Aorta (tissue), 5 donors: Measurements from ENCODE around the gene PHKA1. TPM values are rescaled to one million over a fixed set of nuclear protein-coding genes. Genes with fewer than 3 reads are reported as not detected.

Source experiments
- ATAC-seq: fragments of 200-7000 bp; cut with Tn5 transposase; one replicate; pipeline ENCODE4 v1.9.1; 2022; ENCODE audit warnings: moderate library complexity; ENCODE audit not compliant: low FRiP score
- DNase-seq, 2 donors: peaks; one replicate each; pipeline ENCODE4 v3.0.0-alpha.2; 2020
- H3K27ac ChIP-seq, 2 donors: one replicate each; pipeline ENCODE4 v1.5.1; 2013; ENCODE audit warnings: low read length in 2 of 2, mild to moderate bottlenecking in 2 of 2, moderate library complexity in 2 of 2, control low read depth in 1 of 2, inconsistent platforms in 1 of 2, low read depth in 1 of 2
- H3K27me3 ChIP-seq, 2 donors: one replicate each; pipeline ENCODE4 v1.6.1; 2013; ENCODE audit warnings: control low read depth in 1 of 2, low read length in 1 of 2, mild to moderate bottlenecking in 1 of 2, moderate library complexity in 1 of 2; ENCODE audit not compliant: insufficient read depth in 2 of 2, control insufficient read depth in 1 of 2
- H3K36me3 ChIP-seq, 2 donors: one replicate each; pipeline ENCODE4 v1.6.1; 2013; ENCODE audit warnings: control low read depth in 1 of 2, low read length in 1 of 2, mild to moderate bottlenecking in 1 of 2; ENCODE audit not compliant: insufficient read depth in 2 of 2, control insufficient read depth in 1 of 2
- H3K4me1 ChIP-seq, 2 donors: one replicate each; pipeline ENCODE4 v1.6.1; 2013; ENCODE audit warnings: low read length in 2 of 2, control low read depth in 1 of 2, mild to moderate bottlenecking in 1 of 2, moderate library complexity in 1 of 2; ENCODE audit not compliant: insufficient read depth in 2 of 2, control insufficient read depth in 1 of 2
- H3K4me3 ChIP-seq, 2 donors: one replicate each; pipeline ENCODE4 v1.5.1; 2013; ENCODE audit warnings: low read length in 2 of 2, control low read depth in 1 of 2, mild to moderate bottlenecking in 1 of 2
- H3K9me3 ChIP-seq: one replicate; pipeline ENCODE4 v1.6.1; 2013; ENCODE audit warnings: mild to moderate bottlenecking, low read length; ENCODE audit not compliant: control insufficient read depth
- WGBS, 2 donors: extraction: QIAGEN DNeasy Blood & Tissue Kit; methylation state at CpG; one replicate each; pipeline ENCODE4 v1.1.7; 2013; 5-methylcytosine and 5-hydroxymethylcytosine counted together
- intact Hi-C, 2 donors: fragments of 100-400 bp; cut with DNase I; formaldehyde crosslinking; loops; one replicate each; pipeline versions ENCODE4 v1.14.2 to v1.15.0; 2022
- polyA plus RNA-seq, 2 donors: library from polyadenylated mRNA; stranded (reverse); fragments of 200-250 nt; gene quantifications; one replicate each; pipeline ENCODE4 v1.2.3, GENCODE V29; 2013
- total RNA-seq, 2 donors: library from RNA; stranded (reverse); fragmentation: NEBNext Ultra II Directional; extraction: Animal tissue kit (Norgen Biotek cat#: 25700); gene quantifications; one replicate each; pipeline ENCODE4 v1.2.1, GENCODE V29; 2021
- donor health status: healthy with polysubstance abuse.
- donor health status: Bipolar disorder and iron deficiency.
- donor health status: DM: no; HTN: no; CAD: no.
- donor health status: DM: no; HTN: no; CAD: no.
- donor health status: DM: yes; HTN: yes; CAD: no.

PHKA1 gene
- total and polyA plus RNA-seq, 4 donors = 3.0 to 10.6 (median 9.2) TPM

DNA sequence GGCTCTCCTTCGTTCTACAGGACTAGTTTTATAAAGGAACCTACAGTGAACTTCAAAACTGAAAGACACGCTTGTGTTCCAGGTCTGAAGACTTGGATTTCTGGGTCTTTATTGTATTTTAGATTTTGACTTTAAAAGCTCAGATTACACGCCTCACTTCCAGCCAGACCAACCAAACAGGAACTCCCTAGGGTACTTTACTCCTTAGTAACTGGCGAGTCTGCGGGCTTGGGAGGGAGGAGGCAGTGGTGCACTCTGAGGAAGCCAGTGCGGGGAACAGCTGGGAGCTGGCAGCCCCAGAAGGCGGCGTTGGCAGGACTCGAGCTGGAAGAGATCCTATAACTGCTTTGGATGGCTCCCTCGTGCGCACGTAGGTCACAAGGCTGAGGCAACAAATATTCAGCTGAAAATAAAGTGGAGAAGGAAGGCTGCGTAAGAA, 391 bp upstream of the PHKA1 start:
- peak; percentile 87 for ATAC-seq
- Histone ChIP-seq H3K27me3 (no peaks in the 10 kb centered on the region), H3K4me1 (no peaks in the 10 kb centered on the region), H3K27ac (peak overlapping the region; percentile 25 to 81), H3K9me3 (no peaks in the 10 kb centered on the region), H3K36me3 (no peaks in the 10 kb centered on the region), H3K4me3 (peak overlapping the region; percentile 27 to 52)
- intact Hi-C loops = no loop called here
- WGBS, 2 donors = 0 to 29% methylated on average over 13 of the region's 13 CpGs
- peak; percentile 83 to 86 for DNase-seq

DNA sequence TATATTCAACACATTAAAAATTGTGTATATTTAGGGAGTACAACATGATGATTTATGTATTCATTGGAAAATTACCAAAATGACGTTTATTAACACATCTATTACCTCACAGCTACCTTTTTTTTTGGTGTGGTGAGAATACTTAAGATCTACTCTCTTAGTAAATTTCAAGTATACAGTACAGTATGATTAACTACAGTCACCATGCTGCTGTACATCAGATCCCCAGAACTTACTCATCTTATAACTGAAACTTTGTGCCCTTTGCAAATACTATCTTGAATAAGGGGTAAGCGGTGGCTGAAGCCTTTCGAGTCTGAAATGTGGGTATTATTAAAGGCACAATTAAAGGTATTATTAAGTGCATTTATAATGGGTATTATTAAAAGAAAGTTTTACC, 976 bp downstream of the PHKA1 start:
- 13 to 31% methylated on average over 3 of the region's 3 CpGs for WGBS, 2 donors
- intact Hi-C loops = no loop called here
- ATAC-seq = no peak

DNA sequence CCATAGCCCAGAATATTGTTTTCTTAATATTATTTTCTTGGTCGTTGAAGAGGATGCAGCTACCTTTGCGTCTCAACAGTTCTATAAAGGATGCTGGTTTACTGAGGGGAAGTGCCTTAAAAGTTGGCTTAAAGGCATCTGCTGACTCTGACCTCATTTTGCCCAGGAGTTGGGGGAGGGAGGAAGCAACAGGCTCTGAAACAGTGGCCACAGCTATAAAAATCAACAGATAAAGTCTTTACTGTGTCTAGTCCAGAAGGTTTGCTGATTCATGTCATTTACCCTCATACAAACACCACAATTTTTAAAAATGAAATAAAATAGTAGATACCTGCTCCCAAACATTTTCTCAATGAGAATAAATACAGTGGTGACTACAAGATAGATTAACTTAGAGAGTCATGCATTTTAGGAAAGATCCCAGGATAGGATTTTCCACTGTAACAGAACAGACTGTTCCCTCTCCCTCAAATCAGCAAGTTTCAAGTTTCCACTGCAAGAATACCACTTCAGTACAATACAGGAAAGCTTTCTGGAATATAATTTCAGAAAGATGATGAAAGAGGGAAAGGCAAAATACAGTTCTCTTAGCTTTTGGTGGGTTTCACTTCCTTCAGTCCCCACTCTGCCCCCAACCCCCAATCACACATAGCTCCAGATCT, 1.9 kb downstream of the PHKA1 start:
- WGBS, 2 donors = 20 to 33% methylated on average over 2 of the region's 2 CpGs
- Histone ChIP-seq H3K4me3 (no peak overlapping the region), H3K27ac (peak overlapping the region in 1 of 2 donors; percentile 57), H3K9me3 (no peaks in the 10 kb centered on the region), H3K36me3 (no peaks in the 10 kb centered on the region), H3K4me1 (no peaks in the 10 kb centered on the region), H3K27me3 (no peaks in the 10 kb centered on the region)
- ATAC-seq (no peak), DNase-seq (no peak)
- intact Hi-C loops = no loop called here

More for the DNA sequence above, 976 bp downstream of the PHKA1 start:
- H3K4me1 ChIP-seq = no peaks in the 10 kb centered on the region
- no peak for DNase-seq
- H3K36me3 ChIP-seq = no peaks in the 10 kb centered on the region
- H3K27me3 ChIP-seq = no peaks in the 10 kb centered on the region
- no peaks in the 10 kb centered on the region for H3K9me3 ChIP-seq
- H3K27ac ChIP-seq = peak overlapping the region in 1 of 2 donors; percentile 37
- H3K4me3 ChIP-seq = peak overlapping the region; percentile 26 to 27

GRCh38 chrX:72705814-72706213, 8.3 kb downstream of the PHKA1 start:
- no peaks in the 10 kb centered on the region for H3K36me3 ChIP-seq
- 11 to 21% methylated on average over 1 of the region's 1 CpG for WGBS, 2 donors
- ATAC-seq (no peak), DNase-seq (no peak)
- H3K27ac ChIP-seq = no peak overlapping the region
- no peak overlapping the region for H3K4me3 ChIP-seq
- H3K27me3 ChIP-seq = no peaks in the 10 kb centered on the region
- H3K4me1 ChIP-seq = no peaks in the 10 kb centered on the region
- no peaks in the 10 kb centered on the region for H3K9me3 ChIP-seq
- intact Hi-C loops = no loop called here

DNA sequence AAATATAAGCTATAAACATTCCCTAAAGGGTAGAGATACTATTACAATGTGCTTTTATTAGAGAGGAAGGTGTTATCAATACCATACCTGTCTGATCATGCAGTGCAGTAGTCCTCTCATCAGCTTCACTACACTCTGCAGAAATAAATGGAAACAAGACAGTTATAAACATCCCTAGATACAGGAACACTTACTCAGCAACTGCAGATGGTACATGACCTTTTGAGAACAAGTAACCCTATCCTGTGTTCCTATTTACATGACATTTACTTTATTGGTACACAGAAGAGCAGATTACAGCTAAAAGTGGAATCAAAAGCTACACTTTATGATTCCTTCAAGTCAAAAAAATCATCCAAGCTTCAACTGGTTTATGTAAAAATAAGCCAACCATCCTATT, 9.0 kb downstream of the PHKA1 start:
- no peaks in the 10 kb centered on the region for H3K27me3 ChIP-seq
- DNase-seq = no peak
- ATAC-seq = no peak
- H3K27ac ChIP-seq = no peak overlapping the region
- H3K4me1 ChIP-seq = no peaks in the 10 kb centered on the region
- H3K36me3 ChIP-seq = no peaks in the 10 kb centered on the region
- H3K9me3 ChIP-seq = no peaks in the 10 kb centered on the region
- H3K4me3 ChIP-seq = no peak overlapping the region
- intact Hi-C loops = no loop called here

DNA sequence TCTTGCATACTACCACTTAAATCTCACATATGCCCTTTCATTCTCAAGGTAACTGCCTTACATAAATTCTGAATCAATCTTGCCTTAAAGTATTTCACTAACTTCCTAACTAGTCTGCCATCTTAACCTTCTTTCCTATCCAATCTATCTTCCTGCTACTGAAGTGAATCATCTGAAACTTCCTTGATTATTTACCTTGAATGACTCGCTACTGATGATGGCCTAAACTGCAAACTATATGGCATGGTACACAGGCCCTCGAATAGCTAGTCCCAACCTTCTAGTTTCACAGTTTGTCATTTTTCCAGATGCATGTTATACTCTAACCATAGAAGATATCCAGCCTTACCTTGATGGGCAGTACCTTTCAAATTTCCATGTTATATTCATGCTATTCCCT, 19.9 kb downstream of the PHKA1 start:
- Histone ChIP-seq H3K27me3 (no peaks in the 10 kb centered on the region), H3K4me1 (no peaks in the 10 kb centered on the region), H3K36me3 (no peaks in the 10 kb centered on the region), H3K27ac (no peak overlapping the region), H3K4me3 (no peak overlapping the region), H3K9me3 (no peaks in the 10 kb centered on the region)
- intact Hi-C loops = no loop called here
- 75 to 91% methylated on average over 2 of the region's 2 CpGs for WGBS, 2 donors
- DNase-seq (no peak), ATAC-seq (no peak)

- DNase-seq (no peak), ATAC-seq (no peak)
- H3K9me3 ChIP-seq = no peaks in the 10 kb centered on the region
- no peaks in the 10 kb centered on the region for H3K4me1 ChIP-seq
- no peak overlapping the region for H3K27ac ChIP-seq
- H3K36me3 ChIP-seq = no peaks in the 10 kb centered on the region
- WGBS, 2 donors = 56 to 100% methylated on average over 1 of the region's 1 CpG
- no peak overlapping the region for H3K4me3 ChIP-seq
- intact Hi-C loops = no loop called here
- no peaks in the 10 kb centered on the region for H3K27me3 ChIP-seq
Observed at GRCh38 chrX:72693477-72693876, 20.6 kb downstream of the PHKA1 start.

DNA sequence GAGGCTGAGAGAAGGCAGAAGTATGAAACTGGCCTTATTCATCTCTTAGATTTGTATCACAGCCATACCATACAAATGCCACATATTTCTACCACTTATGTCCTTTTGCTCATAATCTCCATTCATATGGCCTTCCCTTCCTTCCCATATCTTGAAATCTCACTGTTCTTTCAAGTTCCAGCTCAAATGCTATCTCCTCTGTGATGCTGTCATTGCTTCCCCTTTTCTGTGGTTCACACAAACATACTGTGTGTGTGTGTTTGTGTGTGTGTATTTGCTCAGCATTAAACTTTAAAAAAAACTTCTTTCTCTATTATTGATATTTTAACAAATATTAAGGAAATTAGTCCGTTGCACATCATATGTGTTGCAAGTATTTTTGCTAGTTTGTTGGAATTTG, 26.7 kb downstream of the PHKA1 start:
- intact Hi-C loops = no loop called here
- Histone ChIP-seq H3K4me1 (no peaks in the 10 kb centered on the region), H3K36me3 (no peaks in the 10 kb centered on the region), H3K4me3 (no peak overlapping the region), H3K9me3 (no peaks in the 10 kb centered on the region), H3K27me3 (no peaks in the 10 kb centered on the region), H3K27ac (no peak overlapping the region)
- 65 to 92% methylated on average over 1 of the region's 1 CpG for WGBS, 2 donors
- DNase-seq = no peak
- ATAC-seq = no peak

- H3K27me3 ChIP-seq = no peaks in the 10 kb centered on the region
- 23 to 43% methylated on average over 4 of the region's 4 CpGs for whole genome bisulfite sequencing, 2 donors
- H3K4me3 ChIP-seq = no peak overlapping the region
- no peaks in the 10 kb centered on the region for H3K36me3 ChIP-seq
- intact Hi-C loops = no loop called here
- DNase-seq (no peak), ATAC-seq (no peak)
- no peaks in the 10 kb centered on the region for H3K4me1 ChIP-seq
- no peak overlapping the region for H3K27ac ChIP-seq
- H3K9me3 ChIP-seq = no peaks in the 10 kb centered on the region
Observed at GRCh38 chrX:72685810-72686456, 28.2 kb downstream of the PHKA1 start.
